Measurements from ENCODE around the gene GLTP.

Gene GLTP

DNA sequence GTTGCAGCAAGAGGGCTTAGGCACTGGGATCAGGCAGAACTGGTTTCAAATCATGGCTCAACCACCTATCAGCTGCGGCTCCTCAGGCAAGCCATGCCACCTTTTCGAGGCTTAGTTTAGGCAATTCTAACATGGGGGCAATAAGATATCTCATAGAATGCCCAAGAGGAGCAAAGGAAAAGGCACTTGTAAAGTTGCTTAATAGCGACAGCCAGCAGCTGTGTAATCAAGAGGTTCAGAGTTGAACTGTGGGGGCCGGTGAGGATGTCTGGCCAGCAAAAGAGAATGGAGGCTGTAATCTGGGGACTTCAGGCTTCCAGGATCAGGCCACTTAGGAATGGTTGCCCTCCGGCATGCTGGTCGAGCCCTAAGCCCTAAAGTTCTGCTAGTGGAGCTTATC lies 16.7 kb upstream of the GLTP start:
- H3K4me1 ChIP-seq (ENCODE audit: control insufficient read depth, low read length), result peaks cover 34% of the 10 kb centered on the region
- H3K27ac ChIP-seq (ENCODE audit: low read depth, low read length), result no peak overlapping the region
- H3K36me3 ChIP-seq (ENCODE audit: control insufficient read depth, low read length), result peaks cover 9% of the 10 kb centered on the region
- no peaks in the 10 kb centered on the region for H3K9me3 ChIP-seq (ENCODE audit: control insufficient read depth, insufficient read depth, low read length)
- H3K9me2 ChIP-seq (replicated peaks; ENCODE audit: control insufficient read depth, low read length), result no peaks in the 10 kb centered on the region
- no peak overlapping the region for H3K4me2 ChIP-seq (ENCODE audit: low read length)
- H3K4me3 ChIP-seq (ENCODE audit: low read length), result no peak overlapping the region
- H3K27me3 ChIP-seq (ENCODE audit: control insufficient read depth, low read length), result peaks cover 4% of the 10 kb centered on the region; the same call in 1 of the 2 replicates
- no peaks in the 10 kb centered on the region for H4K20me1 ChIP-seq (ENCODE audit: control insufficient read depth, insufficient read depth, low read depth, low read length)
- no peaks in the 10 kb centered on the region for H3F3A ChIP-seq (ENCODE audit: control insufficient read depth, insufficient read depth)
- no peak for TF ChIP-seq EZH2phosphoT487 (IDR thresholded peaks at IDR 0.05; ENCODE audit: borderline replicate concordance, low read length)
- TF ChIP-seq, protein P1, sequence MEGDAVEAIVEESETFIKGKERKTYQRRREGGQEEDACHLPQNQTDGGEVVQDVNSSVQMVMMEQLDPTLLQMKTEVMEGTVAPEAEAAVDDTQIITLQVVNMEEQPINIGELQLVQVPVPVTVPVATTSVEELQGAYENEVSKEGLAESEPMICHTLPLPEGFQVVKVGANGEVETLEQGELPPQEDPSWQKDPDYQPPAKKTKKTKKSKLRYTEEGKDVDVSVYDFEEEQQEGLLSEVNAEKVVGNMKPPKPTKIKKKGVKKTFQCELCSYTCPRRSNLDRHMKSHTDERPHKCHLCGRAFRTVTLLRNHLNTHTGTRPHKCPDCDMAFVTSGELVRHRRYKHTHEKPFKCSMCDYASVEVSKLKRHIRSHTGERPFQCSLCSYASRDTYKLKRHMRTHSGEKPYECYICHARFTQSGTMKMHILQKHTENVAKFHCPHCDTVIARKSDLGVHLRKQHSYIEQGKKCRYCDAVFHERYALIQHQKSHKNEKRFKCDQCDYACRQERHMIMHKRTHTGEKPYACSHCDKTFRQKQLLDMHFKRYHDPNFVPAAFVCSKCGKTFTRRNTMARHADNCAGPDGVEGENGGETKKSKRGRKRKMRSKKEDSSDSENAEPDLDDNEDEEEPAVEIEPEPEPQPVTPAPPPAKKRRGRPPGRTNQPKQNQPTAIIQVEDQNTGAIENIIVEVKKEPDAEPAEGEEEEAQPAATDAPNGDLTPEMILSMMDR (IDR thresholded peaks at IDR 0.05; ENCODE audit: low read depth, low read length, poor library complexity, severe bottlenecking), result no peak
- peaks cover 27% of the 10 kb centered on the region for H3K79me2 ChIP-seq (ENCODE audit: control insufficient read depth, low read length)

DNA sequence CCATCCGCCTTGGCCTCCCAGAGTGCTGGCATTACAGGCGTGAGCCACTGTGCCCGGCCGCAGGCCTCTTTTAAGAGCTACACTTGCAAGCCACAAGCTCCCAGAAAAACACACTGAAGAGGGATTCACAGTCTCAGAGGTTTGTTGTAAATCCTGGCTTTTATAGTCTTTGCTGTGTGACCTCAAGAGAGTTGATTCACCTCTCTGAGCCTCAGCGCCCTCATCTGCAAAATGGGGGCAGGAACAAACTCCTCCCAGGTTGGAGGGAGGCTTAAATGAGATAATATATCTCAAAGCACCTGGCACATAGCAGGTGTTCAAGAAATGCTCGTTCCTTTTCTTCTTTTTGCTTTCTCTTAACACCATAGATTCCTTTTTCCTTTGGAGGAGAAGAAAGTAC lies 15.8 kb upstream of the GLTP start:
- no peaks in the 10 kb centered on the region for H3F3A ChIP-seq (ENCODE audit: control insufficient read depth, insufficient read depth)
- no peaks in the 10 kb centered on the region for H3K9me2 ChIP-seq (replicated peaks; ENCODE audit: control insufficient read depth, low read length)
- H3K27me3 ChIP-seq (ENCODE audit: control insufficient read depth, low read length), result peaks cover 4% of the 10 kb centered on the region; the same call in 1 of the 2 replicates
- no peak overlapping the region for H3K27ac ChIP-seq (ENCODE audit: low read depth, low read length)
- H3K4me3 ChIP-seq (ENCODE audit: low read length), result no peak overlapping the region
- peaks cover 18% of the 10 kb centered on the region for H3K79me2 ChIP-seq (ENCODE audit: control insufficient read depth, low read length)
- TF ChIP-seq EZH2phosphoT487 (IDR thresholded peaks at IDR 0.05; ENCODE audit: borderline replicate concordance, low read length), result no peak
- TF ChIP-seq, protein P1 (IDR thresholded peaks at IDR 0.05; ENCODE audit: low read depth, low read length, poor library complexity, severe bottlenecking), result no peak
- no peaks in the 10 kb centered on the region for H3K9me3 ChIP-seq (ENCODE audit: control insufficient read depth, insufficient read depth, low read length)
- H3K4me1 ChIP-seq (ENCODE audit: control insufficient read depth, low read length), result peaks cover 25% of the 10 kb centered on the region
- H3K36me3 ChIP-seq (ENCODE audit: control insufficient read depth, low read length), result peaks cover 5% of the 10 kb centered on the region
- H3K4me2 ChIP-seq (ENCODE audit: low read length), result no peak overlapping the region
- no peaks in the 10 kb centered on the region for H4K20me1 ChIP-seq (ENCODE audit: control insufficient read depth, insufficient read depth, low read depth, low read length)

DNA sequence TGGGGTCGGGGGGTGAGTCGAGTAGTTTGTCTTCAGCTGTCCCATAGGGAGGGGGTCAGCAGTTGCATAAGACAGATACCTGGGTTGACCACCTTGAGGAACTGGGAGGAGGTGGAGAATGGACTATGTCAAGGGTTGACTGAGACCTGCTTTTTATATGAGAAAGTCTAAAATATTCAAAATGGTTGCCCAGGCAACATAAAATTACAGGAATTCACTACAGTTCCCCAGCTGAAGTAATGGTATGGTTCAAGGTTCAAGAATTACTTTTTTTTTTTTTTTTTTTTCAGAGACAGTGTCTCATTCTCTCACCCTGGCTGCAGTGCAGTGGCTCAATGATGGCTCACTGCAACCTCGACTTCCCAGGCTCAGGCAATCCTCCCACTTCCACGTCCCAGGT lies 14.6 kb upstream of the GLTP start:
- Histone ChIP-seq H3K4me3 (ENCODE audit: low read length) (no peak overlapping the region), H3K4me2 (ENCODE audit: low read length) (no peak overlapping the region), H3K9me3 (ENCODE audit: control insufficient read depth, insufficient read depth, low read length) (no peaks in the 10 kb centered on the region), H3K36me3 (ENCODE audit: control insufficient read depth, low read length) (no peaks in the 10 kb centered on the region), H3K27me3 (ENCODE audit: control insufficient read depth, low read length) (peaks cover 4% of the 10 kb centered on the region; the same call in 1 of the 2 replicates), H3K9me2 (replicated peaks; ENCODE audit: control insufficient read depth, low read length) (no peaks in the 10 kb centered on the region), H3K27ac (ENCODE audit: low read depth, low read length) (no peak overlapping the region), H3K79me2 (ENCODE audit: control insufficient read depth, low read length) (peaks cover 6% of the 10 kb centered on the region), H3F3A (ENCODE audit: control insufficient read depth, insufficient read depth) (0 out of 2 replicates have a peak, but pooled peaks cover 3% of the 10 kb centered on the region), H4K20me1 (ENCODE audit: control insufficient read depth, insufficient read depth, low read depth, low read length) (no peaks in the 10 kb centered on the region), H3K4me1 (ENCODE audit: control insufficient read depth, low read length) (peaks cover 21% of the 10 kb centered on the region)
- no peak for TF ChIP-seq EZH2phosphoT487 (IDR thresholded peaks at IDR 0.05; ENCODE audit: borderline replicate concordance, low read length)
- TF ChIP-seq, protein P1 (IDR thresholded peaks at IDR 0.05; ENCODE audit: low read depth, low read length, poor library complexity, severe bottlenecking), result no peak
